Endothelial cell (in vitro differentiated cells): Measurements from ENCODE around the gene LBX2. TPM values are rescaled to one million over a fixed set of nuclear protein-coding genes. Genes with fewer than 3 reads are reported as not detected.

Experiments used
- DNase-seq: peaks from one replicate; pipeline ENCODE4 v3.0.0; 2021; ENCODE audit warnings: low spot score
- H3K27ac Mint-ChIP-seq: one replicate; pipeline ENCODE4 v1.8.0; 2021; ENCODE audit warnings: mixed read lengths, inconsistent platforms; ENCODE audit not compliant: unreplicated experiment
- H3K27me3 Mint-ChIP-seq: one replicate; pipeline ENCODE4 v1.8.0; 2021; ENCODE audit warnings: mild to moderate bottlenecking, moderate library complexity, mixed read lengths, inconsistent platforms; ENCODE audit not compliant: unreplicated experiment
- H3K36me3 Mint-ChIP-seq: one replicate; pipeline ENCODE4 v1.8.0; 2021; ENCODE audit warnings: mild to moderate bottlenecking, low read depth, mixed read lengths, inconsistent platforms; ENCODE audit not compliant: unreplicated experiment
- H3K4me1 Mint-ChIP-seq: one replicate; pipeline ENCODE4 v1.8.0; 2021; ENCODE audit warnings: mild to moderate bottlenecking, mixed read lengths, inconsistent platforms; ENCODE audit not compliant: unreplicated experiment
- H3K4me3 Mint-ChIP-seq: one replicate; pipeline ENCODE4 v1.8.0; 2021; ENCODE audit warnings: mild to moderate bottlenecking, mixed read lengths, inconsistent platforms; ENCODE audit not compliant: unreplicated experiment
- H3K9me3 Mint-ChIP-seq: one replicate; pipeline ENCODE4 v1.8.0; 2021; ENCODE audit warnings: mixed read lengths, inconsistent platforms; ENCODE audit not compliant: unreplicated experiment
- CTCF ChIP-seq: fragments of 200-600 bp; sonication (generic); IDR thresholded peaks from one replicate; pipeline ENCODE4 v1.5.0; 2021; ENCODE audit warnings: antibody characterized with exemption; ENCODE audit not compliant: unreplicated experiment
- total RNA-seq: library from RNA; stranded (reverse); fragmentation: NEBNext Ultra II Directional; extraction: Animal tissue kit (Norgen Biotek cat#: 25700); gene quantifications from one replicate; pipeline ENCODE4 v1.2.1, GENCODE V29; 2021; ENCODE audit not compliant: unreplicated experiment

The LBX2 gene
- total RNA-seq, 1 donor from 2014 or later: not detected

- Mint-ChIP-seq H3K27me3 (peaks cover 6% of the 10 kb centered on the region), H3K4me3 (no peak overlapping the region), H3K9me3 (no peaks in the 10 kb centered on the region), H3K36me3 (no peaks in the 10 kb centered on the region), H3K4me1 (peaks cover 20% of the 10 kb centered on the region), H3K27ac (no peak overlapping the region)
- TF ChIP-seq CTCF: no peak
- DNase-seq: no peak
Observed at GRCh38 chr2:74448771-74449170, 50.6 kb downstream of the LBX2 start.

Other genes with a start within 250 kb of the LBX2 start
- 4.2 TPM for gene SLC4A5, start 156.2 kb downstream of the LBX2 start, total RNA-seq
- 244 TPM for gene DCTN1, start 119.3 kb downstream of the LBX2 start, total RNA-seq
- 5.0 TPM for gene C2orf81, start 78.0 kb downstream of the LBX2 start, total RNA-seq
- 34.1 TPM for gene WDR54, start 77.9 kb downstream of the LBX2 start, total RNA-seq
- 65.4 TPM for gene RTKN, start 57.7 kb downstream of the LBX2 start, total RNA-seq
- gene INO80B, start 44.5 kb downstream of the LBX2 start, total RNA-seq: 22.1 TPM
- 76.8 TPM for gene WBP1, start 41.2 kb downstream of the LBX2 start, total RNA-seq
- 52.4 TPM for gene MOGS, start 34.2 kb downstream of the LBX2 start, total RNA-seq
- gene MRPL53, start 26.9 kb downstream of the LBX2 start, total RNA-seq: 59.0 TPM
- 20.7 TPM for gene CCDC142, start 16.6 kb downstream of the LBX2 start, total RNA-seq
- 16.8 TPM for gene TTC31, start 16.5 kb downstream of the LBX2 start, total RNA-seq
- gene PCGF1, start 8.1 kb upstream of the LBX2 start, total RNA-seq: 13.5 TPM
- gene TLX2, start 14.8 kb upstream of the LBX2 start, total RNA-seq: not detected
- gene DQX1, start 26.6 kb upstream of the LBX2 start, total RNA-seq: 3.5 TPM
- gene AUP1, start 30.1 kb upstream of the LBX2 start, total RNA-seq: 117 TPM
- gene HTRA2, start 30.3 kb upstream of the LBX2 start, total RNA-seq: 44.3 TPM
- gene LOXL3, start 54.3 kb upstream of the LBX2 start, total RNA-seq: 10.0 TPM
- gene DOK1, start 55.1 kb upstream of the LBX2 start, total RNA-seq: 27.8 TPM
- gene M1AP, start 148.7 kb upstream of the LBX2 start, total RNA-seq: 0.74 TPM
- 9.4 TPM for gene SEMA4F, start 154.6 kb upstream of the LBX2 start, total RNA-seq